NCI-H146 (cell line): ENCODE results near the gene SYNE2.
"Not testable (repeated sequence)": the region's sequence is repeated elsewhere in the genome, so short reads cannot be mapped to it uniquely, and the experiment has no call there.

Experiments used
- DNase-seq: peaks from one replicate; lab custom pipeline; 2025; lab: John Stamatoyannopoulos, UW

Gene SYNE2

DNA sequence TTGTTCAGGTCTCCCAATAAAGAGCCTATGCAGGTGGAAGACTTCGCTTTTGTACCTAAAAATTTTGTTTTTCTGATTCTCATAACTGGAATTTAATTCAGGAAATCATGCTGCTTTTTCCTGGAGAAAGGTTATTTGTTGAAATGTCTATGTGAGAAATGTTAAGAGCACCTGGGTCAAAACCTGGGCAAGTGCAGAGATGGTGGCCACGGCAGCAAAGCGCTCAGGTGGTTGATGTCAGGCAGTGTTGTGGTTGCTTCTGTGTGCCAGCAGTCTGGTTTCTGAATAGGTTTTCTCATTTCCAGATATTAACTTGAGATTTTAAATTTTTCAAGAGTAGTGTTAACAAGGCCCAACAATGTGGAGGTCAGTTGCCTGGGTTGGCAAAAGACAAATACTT is 345.2 kb downstream of the SYNE2 start:
- no peak for DNase-seq

DNA sequence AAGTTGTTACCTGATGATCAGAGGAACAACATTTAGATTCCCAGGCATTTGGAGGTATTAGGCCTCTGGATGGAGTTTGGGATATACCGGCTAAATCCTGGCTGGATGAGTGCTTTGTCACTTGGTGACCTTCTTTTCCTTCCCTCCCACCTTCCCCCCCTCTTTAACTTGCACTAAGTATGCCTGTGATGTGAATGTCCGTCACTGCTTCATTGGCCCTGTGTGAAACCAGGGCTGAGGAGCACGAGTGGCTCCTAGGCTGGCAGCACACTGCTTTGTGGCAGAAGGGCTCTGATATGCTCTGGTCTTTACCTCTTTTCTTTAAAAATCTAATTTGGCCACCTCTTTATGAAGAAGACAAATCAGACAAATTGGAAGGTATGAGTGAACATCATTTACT is 345.7 kb downstream of the SYNE2 start:
- no peak for DNase-seq

DNA sequence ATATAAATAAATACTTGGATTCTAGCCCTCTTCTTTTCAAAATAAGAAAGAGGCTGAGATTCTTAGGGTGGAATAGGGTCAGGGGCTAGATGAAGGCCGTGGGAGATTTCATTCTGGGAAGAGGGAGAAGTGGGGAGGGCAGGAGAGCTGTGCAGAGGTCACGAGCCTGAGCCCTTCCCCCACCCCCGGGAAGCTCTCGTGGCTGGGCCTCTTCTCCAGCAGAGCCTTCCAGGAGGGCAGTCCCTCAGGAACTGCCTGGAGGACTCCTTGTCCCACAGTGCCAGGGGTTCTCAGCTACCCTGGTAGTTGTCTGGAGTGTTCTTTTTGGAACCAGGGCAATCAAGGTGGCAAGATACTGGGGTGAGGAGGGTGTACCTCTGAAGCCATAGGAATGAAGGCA is 347.4 kb downstream of the SYNE2 start:
- no peak for DNase-seq

GRCh38 chr14:64201296-64201695 is 348.5 kb downstream of the SYNE2 start:
- no peak for DNase-seq

DNA sequence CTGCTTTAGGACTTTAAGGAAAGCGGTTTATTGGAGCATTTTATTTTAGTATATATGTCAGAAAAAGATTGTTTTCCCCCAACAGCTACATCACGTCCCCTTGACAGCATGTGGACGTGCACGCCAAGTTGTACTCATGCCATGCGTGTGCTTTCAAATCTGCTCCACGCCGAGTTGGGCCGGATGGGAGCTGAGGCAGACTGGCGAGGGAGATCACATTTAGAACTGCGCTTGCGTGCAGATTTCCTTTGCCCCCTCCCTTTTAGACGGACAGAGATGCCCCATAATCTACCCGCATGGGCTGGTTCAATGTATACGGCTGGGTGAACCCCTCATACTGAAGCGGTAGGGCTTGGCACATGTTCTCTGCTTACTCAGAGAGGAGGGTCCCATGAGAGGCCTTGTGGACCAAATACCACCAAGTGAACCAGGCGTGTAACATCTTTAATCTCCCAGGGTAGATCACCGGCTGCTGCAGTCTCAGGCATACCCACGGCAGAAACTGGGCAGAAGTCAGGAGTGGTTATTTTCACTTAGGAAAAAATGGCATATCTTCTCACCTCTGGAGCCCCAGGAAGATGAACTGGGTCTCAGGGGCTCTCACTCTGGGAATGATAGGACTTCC is 349.2 kb downstream of the SYNE2 start:
- no peak for DNase-seq

DNA sequence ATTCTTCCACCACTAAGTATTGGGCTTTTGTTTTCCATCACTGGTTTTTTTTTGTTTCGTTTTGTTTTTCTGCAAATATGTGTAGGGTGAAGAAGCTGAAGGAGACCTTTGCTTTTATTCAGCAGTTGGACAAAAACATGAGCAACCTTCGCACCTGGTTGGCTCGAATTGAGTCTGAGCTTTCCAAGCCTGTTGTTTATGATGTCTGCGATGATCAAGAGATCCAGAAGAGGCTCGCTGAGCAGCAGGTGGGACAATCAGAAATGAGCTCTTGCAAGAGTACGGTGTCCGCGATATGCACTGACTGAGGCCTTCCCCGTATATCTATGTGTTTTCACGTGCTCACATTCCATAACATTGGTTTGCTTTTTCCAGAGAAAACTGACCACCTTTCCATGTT is 349.9 kb downstream of the SYNE2 start:
- no peak for DNase-seq

- DNase-seq, result no peak
Observed at GRCh38 chr14:64203366-64204006, 350.7 kb downstream of the SYNE2 start.

- DNase-seq, result no peak
Observed at GRCh38 chr14:64208261-64208660, 355.5 kb downstream of the SYNE2 start.

GRCh38 chr14:64208981-64209380 is 356.2 kb downstream of the SYNE2 start:
- no peak for DNase-seq

DNA sequence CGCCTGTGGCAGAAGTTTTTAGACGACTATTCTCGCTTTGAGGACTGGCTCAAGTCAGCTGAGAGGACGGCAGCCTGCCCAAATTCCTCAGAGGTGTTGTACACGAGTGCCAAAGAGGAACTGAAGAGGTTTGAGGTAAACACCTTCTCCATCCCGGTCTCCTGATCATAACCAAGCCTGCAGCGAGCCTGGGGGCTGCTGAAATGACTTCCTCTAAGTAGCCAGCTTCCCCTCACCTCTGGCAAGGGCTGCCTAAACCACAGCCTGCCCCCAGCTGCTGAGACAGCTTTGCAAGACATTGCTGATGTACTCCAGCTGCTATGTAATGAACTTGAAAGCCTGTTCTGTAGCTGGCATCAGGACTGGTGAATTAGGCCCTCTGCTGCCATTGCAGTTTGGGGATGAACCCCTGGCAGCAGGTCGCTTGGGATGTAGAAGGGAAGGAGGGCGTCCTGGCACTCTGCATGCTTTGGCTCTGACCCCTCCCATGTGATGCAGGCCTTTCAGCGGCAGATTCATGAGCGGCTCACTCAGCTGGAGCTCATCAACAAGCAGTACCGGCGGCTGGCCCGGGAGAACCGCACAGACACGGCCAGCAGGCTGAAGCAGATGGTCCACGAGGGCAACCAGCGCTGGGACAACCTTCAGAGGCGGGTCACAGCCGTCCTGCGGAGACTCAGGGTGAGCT is 356.8 kb downstream of the SYNE2 start:
- DNase-seq, result no peak

- DNase-seq, result no peak
Observed at GRCh38 chr14:64210216-64210615, 357.4 kb downstream of the SYNE2 start.

GRCh38 chr14:64210912-64211311 is 358.1 kb downstream of the SYNE2 start:
- not testable (repeated sequence) for DNase-seq

- DNase-seq, result no peak
Observed at GRCh38 chr14:64212666-64213065, 359.9 kb downstream of the SYNE2 start.

DNA sequence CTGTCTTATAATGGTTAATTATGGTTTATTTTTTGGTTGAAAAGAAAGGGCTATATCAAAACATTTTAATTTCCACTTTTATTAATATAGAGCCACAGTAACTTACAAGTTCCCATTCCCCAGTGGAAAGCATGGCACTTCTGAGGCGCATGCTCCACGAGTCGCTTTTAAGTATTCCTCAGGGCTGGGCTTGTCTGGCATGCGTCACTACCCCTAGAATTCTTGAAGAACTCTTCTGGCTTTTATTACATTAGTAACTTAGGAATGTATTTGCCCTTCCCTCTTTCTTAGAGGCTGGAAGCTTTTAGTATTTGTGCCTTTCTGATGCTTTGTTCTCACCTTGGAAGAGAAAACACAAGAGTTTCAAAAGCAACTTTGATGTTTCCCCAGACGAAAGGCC is 360.3 kb downstream of the SYNE2 start:
- DNase-seq, result no peak

DNA sequence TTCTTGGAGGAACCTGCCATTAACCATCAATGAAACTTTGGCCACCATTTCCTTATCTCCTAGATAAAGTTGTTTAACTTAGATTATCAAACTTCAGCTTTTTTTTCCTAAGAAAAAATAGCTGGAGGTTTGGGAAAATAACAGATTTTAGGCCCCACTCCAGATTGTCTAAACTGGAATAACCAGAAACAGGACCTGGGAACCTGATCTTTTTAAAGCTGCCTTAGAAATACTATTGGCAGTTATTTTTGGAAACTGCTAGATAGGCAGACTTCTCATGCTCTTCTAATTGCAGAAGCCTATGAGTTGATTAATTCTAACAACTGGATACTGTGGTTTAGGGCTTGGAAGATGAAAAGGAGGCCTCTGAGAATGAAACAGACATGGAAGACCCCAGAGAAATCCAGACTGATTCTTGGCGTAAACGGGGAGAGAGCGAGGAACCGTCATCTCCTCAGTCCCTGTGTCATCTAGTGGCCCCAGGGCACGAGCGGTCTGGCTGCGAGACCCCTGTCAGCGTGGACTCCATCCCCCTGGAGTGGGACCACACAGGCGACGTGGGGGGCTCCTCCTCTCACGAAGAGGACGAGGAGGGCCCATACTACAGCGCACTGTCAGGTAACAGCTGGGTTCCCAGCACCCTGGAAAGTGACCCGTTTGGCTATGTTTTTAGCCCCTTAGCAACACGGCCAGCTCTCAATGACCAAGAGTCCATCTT is 361.2 kb downstream of the SYNE2 start:
- DNase-seq, result no peak

DNA sequence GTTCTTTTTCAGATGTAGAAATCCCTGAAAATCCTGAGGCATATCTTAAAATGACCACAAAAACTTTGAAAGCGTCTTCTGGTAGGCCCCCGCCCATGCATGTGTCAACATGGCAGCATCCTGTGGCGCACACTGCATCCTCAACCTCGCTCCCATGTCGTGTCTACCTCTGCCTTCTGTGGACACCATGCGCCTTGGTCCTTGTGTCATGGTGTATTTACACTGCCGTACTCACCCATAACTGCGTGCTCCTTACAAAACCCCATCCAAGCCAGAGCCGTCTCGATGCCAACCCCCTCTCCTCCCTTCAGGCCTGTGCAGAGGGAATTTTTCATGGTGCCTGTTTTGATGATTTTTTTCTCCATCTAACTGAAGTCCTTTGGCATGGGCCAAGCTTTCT is 362.5 kb downstream of the SYNE2 start:
- no peak for DNase-seq

DNA sequence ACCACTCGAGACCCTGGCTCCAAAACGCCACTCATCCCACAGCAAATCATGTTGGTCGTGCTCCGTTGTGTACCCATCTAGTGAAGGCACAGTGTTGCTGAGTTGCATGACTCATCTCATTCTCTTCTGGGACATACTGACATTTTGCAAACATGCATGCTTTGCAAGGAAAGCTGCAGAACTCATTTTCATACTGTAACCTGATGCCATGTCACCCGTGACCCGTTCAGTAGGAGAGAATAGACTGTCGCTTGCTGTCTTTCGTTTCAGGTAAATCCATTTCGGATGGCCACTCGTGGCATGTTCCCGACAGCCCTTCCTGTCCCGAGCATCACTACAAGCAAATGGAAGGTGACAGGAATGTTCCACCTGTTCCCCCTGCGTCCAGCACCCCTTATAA is 363.2 kb downstream of the SYNE2 start:
- no peak for DNase-seq

DNA sequence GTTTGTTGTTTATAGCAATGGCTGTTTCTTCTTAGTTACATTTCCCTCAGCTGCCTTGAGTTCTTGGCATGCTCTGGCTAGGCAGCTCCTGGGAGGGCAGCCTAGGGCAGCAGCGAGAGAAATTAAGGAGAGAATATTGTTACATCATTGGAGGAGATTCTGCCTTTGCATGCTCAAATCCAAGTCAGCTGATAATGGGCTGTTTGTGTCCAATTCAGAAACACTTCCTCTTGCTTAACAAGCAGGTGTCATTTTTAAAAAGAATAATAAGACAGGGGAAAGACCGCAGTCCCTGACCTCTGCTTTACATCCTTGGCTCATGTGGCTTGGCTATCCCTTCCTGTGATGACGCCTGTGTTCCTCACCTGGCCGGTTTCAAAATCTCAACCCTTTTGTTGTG is 364.5 kb downstream of the SYNE2 start:
- DNase-seq, result no peak

- DNase-seq, result no peak
Observed at GRCh38 chr14:64217834-64218233, 365.0 kb downstream of the SYNE2 start.

DNA sequence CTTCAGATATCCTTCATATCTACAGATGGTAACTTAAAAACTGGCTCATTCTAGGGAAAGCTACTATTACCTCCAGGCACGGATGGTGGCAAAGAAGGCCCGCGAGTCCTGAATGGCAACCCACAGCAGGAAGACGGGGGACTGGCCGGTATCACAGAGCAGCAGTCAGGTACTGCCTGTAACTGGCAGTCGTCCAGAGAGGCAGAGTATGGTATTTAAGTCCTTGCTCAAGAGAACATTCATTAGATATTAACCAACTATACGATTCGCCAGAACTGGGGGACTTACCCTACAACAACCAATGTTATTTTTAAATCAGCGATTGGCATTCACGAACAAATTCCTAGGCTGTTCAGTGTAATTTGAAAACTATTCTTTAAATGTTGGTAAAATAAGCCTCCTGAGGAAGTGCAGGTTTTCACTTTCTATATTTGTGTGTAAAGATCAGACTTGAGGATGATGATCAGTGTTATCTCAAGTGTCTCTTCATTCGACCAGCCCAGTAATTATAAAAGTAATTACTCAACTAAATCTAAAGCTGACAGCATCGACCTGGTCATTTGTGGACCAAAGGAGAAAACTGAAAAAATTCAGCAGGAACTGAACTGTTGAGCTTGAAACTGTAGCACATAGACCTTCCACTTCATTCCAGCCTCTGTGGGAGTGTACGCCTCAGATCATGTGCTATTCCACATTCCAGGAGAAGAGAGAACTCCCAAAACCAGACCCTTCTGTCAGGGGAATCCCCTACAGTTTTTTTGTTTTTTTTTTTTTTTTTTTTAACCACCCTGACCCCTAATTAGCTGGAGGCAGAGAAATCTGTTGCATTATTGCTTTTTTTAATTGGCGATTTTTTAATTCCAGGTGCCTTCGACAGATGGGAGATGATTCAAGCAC is 365.8 kb downstream of the SYNE2 start:
- DNase-seq, result no peak

DNA sequence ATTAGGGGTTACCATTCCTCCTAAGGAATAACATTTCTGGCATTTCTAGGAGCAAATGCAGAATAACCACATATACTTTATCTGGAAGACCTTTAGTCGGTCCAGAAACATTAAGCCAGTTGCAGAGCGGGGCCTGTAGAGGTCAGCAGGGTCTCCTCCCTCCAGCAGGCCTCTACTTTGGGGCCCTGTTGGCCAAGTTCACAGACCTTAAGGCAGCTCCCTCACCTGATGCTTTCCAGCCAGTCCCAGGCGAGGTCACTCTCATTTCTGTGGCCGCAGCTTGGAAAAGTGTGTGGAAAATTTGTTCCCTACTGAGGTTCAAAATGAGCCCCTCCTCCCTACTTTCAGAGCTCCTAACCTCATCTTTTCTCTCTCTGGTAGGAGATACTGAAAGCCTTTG is 367.3 kb downstream of the SYNE2 start:
- DNase-seq, result no peak

GRCh38 chr14:64220466-64220865 is 367.7 kb downstream of the SYNE2 start:
- DNase-seq, result no peak
